Prostate gland (tissue), 2 donors: ENCODE data around the gene TCP11. TPM values are rescaled to one million over a fixed set of nuclear protein-coding genes. Genes with fewer than 3 reads are reported as not detected.

Experiments used
- DNase-seq: peaks from one replicate; pipeline ENCODE4 v3.0.0-alpha.2; 2019; ENCODE audit warnings: low spot score
- H3K27ac ChIP-seq, 2 donors: fragments of 200-600 bp; sonication (generic); 2 replicates each; pipeline ENCODE4 v1.5.1; 2017 to 2019
- H3K27me3 ChIP-seq: fragments of 200-600 bp; sonication (generic); replicated peaks from 2 replicates; pipeline ENCODE4 v1.5.1; 2019; ENCODE audit not compliant: insufficient read depth
- H3K36me3 ChIP-seq, 2 donors: fragments of 200-600 bp; sonication (generic); 1 replicate in 1 of 2; 2 replicates in 1 of 2; pipeline versions ENCODE4 v1.5.1 to v1.8.1; 2017 to 2019
- H3K4me1 ChIP-seq: fragments of 200-600 bp; sonication (generic); replicated peaks from 2 replicates; pipeline ENCODE4 v1.5.1; 2019
- H3K4me3 ChIP-seq, 2 donors: fragments of 200-600 bp; sonication (generic); 2 replicates each; pipeline ENCODE4 v1.5.1; 2017 to 2019
- H3K9me3 ChIP-seq: fragments of 200-600 bp; sonication (generic); 2 replicates; pipeline ENCODE4 v1.5.1; 2017
- CTCF ChIP-seq, 4 experiments: fragments of 200-600 bp in 2 of 4; fragments of 450-650 bp in 2 of 4; sonication (generic) in 2 of 4; IDR thresholded peaks; 1 replicate in 3 of 4; 2 replicates in 1 of 4; pipeline ENCODE4 v1.5.1; 2016 to 2019; ENCODE audit warnings: antibody characterized with exemption in 4 of 4, mild to moderate bottlenecking in 2 of 4, moderate library complexity in 2 of 4
- POLR2A ChIP-seq: fragments of 450-650 bp; IDR thresholded peaks from one replicate; pipeline ENCODE4 v1.6.1; 2016; ENCODE audit warnings: antibody characterized with exemption, mild to moderate bottlenecking
- POLR2AphosphoS5 ChIP-seq: sonication (generic); formaldehyde crosslinking; IDR thresholded peaks from one replicate; pipeline ENCODE4 v1.6.1; 2017; ENCODE audit warnings: antibody characterized with exemption
- WGBS: methylation state at CpG from one replicate; pipeline ENCODE4 v1.1.5; 2018; 5-methylcytosine and 5-hydroxymethylcytosine counted together
- intact Hi-C: fragments of 100-400 bp; cut with DNase I; formaldehyde crosslinking; loops from one replicate; pipeline ENCODE4 v1.14.2; 2022
- total RNA-seq, 2 donors: library from RNA; depleted of rRNA; stranded (reverse); fragments of >200 nt; gene quantifications; one replicate each; pipeline ENCODE4 v1.1.0, GENCODE V29; 2016

Gene TCP11
- total RNA-seq, 2 donors from 2014 or later: 0.87 to 33.3 TPM

DNA sequence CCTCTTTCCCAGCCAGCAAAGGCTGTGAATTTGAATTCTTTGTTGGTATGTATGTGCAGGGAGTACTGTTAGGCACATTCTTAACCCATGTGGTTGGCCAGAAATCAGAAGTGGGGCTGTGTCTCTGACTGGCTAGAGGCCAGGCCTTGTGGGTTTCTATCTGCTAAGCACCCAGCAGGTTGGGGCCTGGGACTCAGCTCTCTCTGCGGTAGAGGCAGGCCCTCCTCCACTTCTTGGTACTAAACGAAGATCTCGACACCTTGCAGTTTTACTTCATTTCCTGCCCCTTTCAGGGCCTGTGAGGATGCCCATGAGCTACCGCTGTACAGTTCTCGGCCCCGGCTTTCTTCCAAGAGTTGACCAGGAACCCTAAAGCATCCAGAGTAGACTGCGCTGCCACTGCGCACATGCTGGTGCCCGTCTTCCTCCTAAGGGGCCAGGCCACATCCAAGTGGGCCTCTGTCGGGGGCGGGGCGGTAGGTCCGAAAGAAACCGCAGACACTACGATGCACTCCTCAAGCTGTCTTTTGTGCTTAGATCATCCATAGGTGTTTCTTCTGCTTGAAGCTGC is 51.1 kb downstream of the TCP11 start:
- DNase-seq: no peak
- H3K4me3 ChIP-seq: no peak overlapping the region
- no peak overlapping the region for H3K27ac ChIP-seq
- no peaks in the 10 kb centered on the region for H3K9me3 ChIP-seq
- intact Hi-C loops: no loop called here
- no peaks in the 10 kb centered on the region for H3K27me3 ChIP-seq
- WGBS: 88% methylated on average over 15 of the region's 15 CpGs
- H3K36me3 ChIP-seq: peaks cover 0 to 3% of the 10 kb centered on the region in 2 donors
- no peaks in the 10 kb centered on the region for H3K4me1 ChIP-seq
- TF ChIP-seq POLR2AphosphoS5 (no peak), POLR2A (no peak), CTCF (IDR thresholded peaks at IDR 0.05) (no peak)

DNA sequence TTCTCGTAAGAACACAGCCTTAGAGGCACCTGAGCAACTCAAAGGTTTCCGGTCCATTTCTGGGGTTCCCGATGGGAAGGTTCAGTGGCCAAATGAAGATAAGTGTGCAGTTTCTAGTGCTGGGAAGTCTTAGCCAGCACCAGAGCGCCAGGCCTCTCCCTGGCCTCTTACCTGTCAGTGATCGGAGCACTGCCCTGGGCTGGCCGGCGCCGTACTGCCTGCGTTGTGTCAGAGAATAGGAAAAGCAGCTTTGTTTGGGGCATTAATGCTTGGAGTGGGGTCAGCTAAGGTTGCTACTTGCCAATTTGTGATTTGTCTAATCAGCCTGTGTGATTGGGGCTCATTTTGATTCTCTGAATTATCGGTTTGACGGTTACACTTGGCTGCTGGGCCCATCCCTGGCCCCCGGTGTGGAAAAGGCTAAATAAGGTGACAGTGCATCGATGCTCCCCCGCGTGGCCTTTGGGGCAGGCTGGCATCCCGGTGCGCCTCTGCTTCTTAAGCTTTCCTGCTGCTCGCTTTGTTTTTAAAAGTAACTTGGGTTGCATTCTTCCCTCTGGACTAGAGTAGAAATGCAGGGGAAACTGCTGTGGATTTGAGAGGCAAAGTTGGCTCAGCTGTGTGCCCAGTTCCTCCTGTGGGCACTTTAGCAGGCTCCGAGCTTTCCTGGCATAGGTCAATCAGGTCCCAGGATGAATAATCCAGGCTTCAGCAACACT is 51.8 kb downstream of the TCP11 start:
- Histone ChIP-seq H3K36me3 (peaks cover 3 to 4% of the 10 kb centered on the region in 2 donors), H3K9me3 (no peaks in the 10 kb centered on the region), H3K4me1 (no peaks in the 10 kb centered on the region), H3K27ac (no peak overlapping the region), H3K27me3 (no peaks in the 10 kb centered on the region), H3K4me3 (no peak overlapping the region)
- no peak for DNase-seq
- TF ChIP-seq POLR2A (no peak), CTCF (IDR thresholded peaks at IDR 0.05) (no peak), POLR2AphosphoS5 (no peak)
- intact Hi-C loops: no loop called here
- WGBS: 90% methylated on average over 19 of the region's 19 CpGs

DNA sequence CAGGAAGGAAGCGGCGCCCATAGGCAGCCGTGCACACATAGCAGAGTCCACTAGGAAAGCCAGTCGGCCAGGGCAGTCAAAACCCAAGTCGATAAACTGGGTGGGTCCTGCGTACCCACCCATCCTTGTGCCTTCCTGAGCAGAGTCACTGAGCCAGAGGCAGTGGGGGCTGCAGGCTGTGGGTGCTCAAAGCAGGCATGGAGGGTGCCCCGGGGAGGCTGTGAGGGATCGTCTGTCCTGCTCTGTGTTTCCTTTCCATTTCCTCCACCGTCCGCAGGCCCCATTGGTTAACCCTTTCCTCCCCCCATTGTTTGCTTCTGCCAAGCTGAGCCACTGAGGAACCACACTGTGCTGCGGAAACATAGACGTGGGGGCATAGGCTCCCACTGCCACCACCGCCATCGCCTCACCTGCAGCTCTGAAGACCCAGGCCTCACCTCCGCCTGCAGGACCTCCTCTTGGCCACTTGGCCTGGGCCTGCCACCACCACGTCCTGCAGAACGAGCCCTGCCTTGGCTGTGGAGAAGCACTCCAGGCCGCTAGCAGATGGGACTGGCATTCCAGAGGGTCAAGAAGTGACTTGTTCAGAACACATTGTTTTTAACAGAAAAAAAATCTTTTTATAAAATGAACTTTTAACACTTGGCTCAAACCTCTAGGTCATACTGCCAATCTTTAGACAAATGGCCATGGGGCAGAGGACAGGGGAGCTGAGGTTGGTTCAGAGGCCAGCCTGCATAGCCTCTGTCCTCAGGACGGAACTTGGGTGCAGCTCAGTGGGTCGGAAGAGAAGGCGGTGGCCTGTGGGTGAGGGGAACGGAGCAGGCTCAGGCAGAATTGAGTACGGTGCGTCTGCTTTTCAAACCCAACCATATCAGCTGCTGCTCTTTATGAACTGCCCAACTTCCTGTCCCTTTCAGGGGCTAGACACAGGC is 52.6 kb downstream of the TCP11 start:
- TF ChIP-seq CTCF (IDR thresholded peaks at IDR 0.05) (no peak), POLR2AphosphoS5 (no peak), POLR2A (no peak)
- no peak for DNase-seq
- Histone ChIP-seq H3K27me3 (no peaks in the 10 kb centered on the region), H3K4me3 (no peak overlapping the region), H3K4me1 (no peaks in the 10 kb centered on the region), H3K9me3 (no peaks in the 10 kb centered on the region), H3K27ac (no peak overlapping the region), H3K36me3 (peaks cover 4% of the 10 kb centered on the region in 2 donors)
- intact Hi-C loops: no loop called here
- 60% methylated on average over 24 of the region's 24 CpGs for WGBS

GRCh38 chr6:35087361-35088280 is 53.5 kb downstream of the TCP11 start:
- H3K27me3 ChIP-seq: no peaks in the 10 kb centered on the region
- no peak for TF ChIP-seq POLR2A
- no peak for TF ChIP-seq POLR2AphosphoS5
- no peak for TF ChIP-seq CTCF (IDR thresholded peaks at IDR 0.05)
- H3K27ac ChIP-seq: no peak overlapping the region
- no peak for DNase-seq
- no peak overlapping the region for H3K4me3 ChIP-seq
- no peaks in the 10 kb centered on the region for H3K9me3 ChIP-seq
- no peaks in the 10 kb centered on the region for H3K4me1 ChIP-seq
- peaks cover 4% of the 10 kb centered on the region in 2 donors for H3K36me3 ChIP-seq
- intact Hi-C loops: no loop called here
- 86% methylated on average over 13 of the region's 22 CpGs for WGBS
